ENCODE data around the gene ZKSCAN5. TPM values are rescaled to one million over a fixed set of nuclear protein-coding genes. Genes with fewer than 3 reads are reported as not detected.
A peak's percentile ranks its signal among the peaks of the same experiment; 100 is the strongest.

The ZKSCAN5 gene
- 10 to 100 TPM in 2 of 4 donors, 1 to 10 TPM in 2; 9.6 to 11.2 (median 10.5) TPM for total RNA-seq

DNA sequence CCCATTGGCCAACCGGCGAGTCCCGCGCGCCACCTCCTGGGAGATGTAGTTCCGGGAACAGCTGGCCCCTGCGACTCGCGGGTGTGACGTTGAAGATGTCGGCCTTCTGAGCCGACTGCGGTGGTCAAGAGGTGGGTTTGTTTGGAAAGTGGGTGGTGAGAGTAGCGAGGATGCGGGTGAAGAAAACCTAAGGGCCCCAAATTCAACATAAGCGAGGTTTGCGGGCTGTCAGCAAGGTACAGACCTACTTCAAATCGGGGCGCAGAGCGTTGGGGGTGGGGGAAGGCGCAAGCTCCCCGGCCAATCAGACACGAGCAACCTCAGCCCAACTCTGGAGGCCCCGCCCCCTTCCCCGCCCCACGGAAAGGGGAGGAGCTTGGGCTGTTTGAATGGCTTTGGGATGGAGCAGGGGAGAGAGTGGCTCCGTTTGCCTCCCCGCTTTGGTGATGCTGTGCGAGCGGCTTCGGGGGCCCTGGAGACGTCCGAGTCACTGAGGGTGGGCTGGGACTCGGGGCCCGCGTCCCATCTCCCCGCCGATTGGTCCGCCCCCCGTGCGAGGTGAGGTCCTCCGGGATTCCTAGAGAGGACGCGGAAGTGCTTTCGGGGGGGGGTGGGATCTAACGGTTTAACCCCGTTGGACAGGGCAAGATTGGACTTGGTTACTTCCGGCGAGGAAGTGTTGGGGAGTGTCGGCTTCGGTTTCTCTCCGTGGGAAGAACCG, at the start of gene ZKSCAN5:
Gene ZKSCAN5, plus strand, starts transcription at position 60 of the 721 bp plus-strand sequence. CDS start 1,383 bp downstream, outside the sequence.
- Histone ChIP-seq H3K27ac (replicated peaks in 1 of 4) (peak within 1 kb of the TSS; percentile 90 to 96 (median 94)), H3K9me3 (no peaks in the 10 kb centered on the region), H3K36me3 (peaks cover 0 to 7% (median 4%) of the 10 kb centered on the region in 4 donors), H3K4me1 (peaks cover 33 to 55% (median 46%) of the 10 kb centered on the region in 4 donors), H3K27me3 (no peaks in the 10 kb centered on the region), H3K4me3 (peak within 1 kb of the TSS; percentile 80 to 92 (median 86))
- peak; percentile 100 for DNase-seq (ENCODE audit: extremely low spot score)
- peak; percentile 69 to 92 for TF ChIP-seq POLR2AphosphoS5 (IDR thresholded peaks at IDR 0.05)
- no peak for TF ChIP-seq EP300 (IDR thresholded peaks at IDR 0.05)
- TF ChIP-seq CTCF (IDR thresholded peaks at IDR 0.05) = no peak
- peak; percentile 77 for TF ChIP-seq POLR2A (IDR thresholded peaks at IDR 0.05; ENCODE audit: low read depth)
- intact Hi-C loops (cut with DNase I) = loop anchor here (5.0 kb wide), 1 partner anchor 48 kb away; the partner anchor contains the start of gene FAM200A
- under 1% methylated on average over 34 of the region's 53 CpGs for WGBS

- WGBS = 79% methylated on average over 9 of the region's 9 CpGs
- H3K4me1 ChIP-seq = peaks cover 13 to 23% (median 19%) of the 10 kb centered on the region in 4 donors
- no peaks in the 10 kb centered on the region for H3K27me3 ChIP-seq
- intact Hi-C loops (cut with DNase I) = no loop called here
- no peaks in the 10 kb centered on the region for H3K9me3 ChIP-seq
- no peak overlapping the region for H3K4me3 ChIP-seq
- TF ChIP-seq EP300 (IDR thresholded peaks at IDR 0.05) (no peak), POLR2A (IDR thresholded peaks at IDR 0.05; ENCODE audit: low read depth) (no peak), CTCF (IDR thresholded peaks at IDR 0.05) (no peak), POLR2AphosphoS5 (IDR thresholded peaks at IDR 0.05) (no peak)
- peaks cover 56 to 98% (median 97%) of the 10 kb centered on the region in 4 donors for H3K36me3 ChIP-seq
- H3K27ac ChIP-seq (replicated peaks in 1 of 4) = no peak overlapping the region
- DNase-seq (ENCODE audit: extremely low spot score) = no peak
Observed at GRCh38 chr7:99455874-99456273, 48.6 kb upstream of the ZKSCAN5 start.

DNA sequence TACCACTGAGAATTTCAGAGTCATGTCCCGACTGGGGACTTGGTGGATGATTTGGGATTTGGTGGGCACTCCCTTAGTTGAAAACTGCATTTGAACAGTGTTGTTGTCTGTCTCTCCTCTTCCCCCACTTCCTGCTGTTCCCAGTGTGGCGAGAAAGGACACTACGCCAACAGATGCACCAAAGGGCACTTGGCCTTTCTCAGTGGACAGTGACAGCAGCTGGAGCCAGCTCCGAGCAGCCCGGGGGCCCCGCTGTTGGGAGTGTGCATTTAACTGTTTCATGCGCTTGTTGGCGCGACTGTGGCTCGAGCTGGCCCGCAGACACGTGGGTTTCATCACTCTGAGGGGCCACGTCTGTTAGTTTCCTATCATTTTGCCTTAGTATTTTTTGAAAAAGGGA, 48.2 kb upstream of the ZKSCAN5 start:
- Histone ChIP-seq H3K27me3 (no peaks in the 10 kb centered on the region), H3K4me3 (no peak overlapping the region), H3K9me3 (no peaks in the 10 kb centered on the region), H3K27ac (replicated peaks in 1 of 4) (no peak overlapping the region), H3K36me3 (peaks cover 53 to 97% (median 93%) of the 10 kb centered on the region in 4 donors), H3K4me1 (peaks cover 17 to 27% (median 23%) of the 10 kb centered on the region in 4 donors)
- TF ChIP-seq POLR2AphosphoS5 (IDR thresholded peaks at IDR 0.05) (no peak), CTCF (IDR thresholded peaks at IDR 0.05) (no peak), POLR2A (IDR thresholded peaks at IDR 0.05; ENCODE audit: low read depth) (no peak), EP300 (IDR thresholded peaks at IDR 0.05) (no peak)
- intact Hi-C loops (cut with DNase I) = no loop called here
- DNase-seq (ENCODE audit: extremely low spot score) = no peak
- 61% methylated on average over 13 of the region's 13 CpGs for WGBS

GRCh38 chr7:99457050-99457649, 47.3 kb upstream of the ZKSCAN5 start:
- intact Hi-C loops (cut with DNase I) = no loop called here
- Histone ChIP-seq H3K4me3 (no peak overlapping the region), H3K36me3 (peaks cover 50 to 92% (median 84%) of the 10 kb centered on the region in 4 donors), H3K27me3 (no peaks in the 10 kb centered on the region), H3K9me3 (no peaks in the 10 kb centered on the region), H3K4me1 (peaks cover 21 to 32% (median 26%) of the 10 kb centered on the region in 4 donors), H3K27ac (replicated peaks in 1 of 4) (no peak overlapping the region)
- no peak for DNase-seq (ENCODE audit: extremely low spot score)
- 75% methylated on average over 6 of the region's 6 CpGs for WGBS
- TF ChIP-seq CTCF (IDR thresholded peaks at IDR 0.05) = no peak
- TF ChIP-seq EP300 (IDR thresholded peaks at IDR 0.05) = no peak
- TF ChIP-seq POLR2AphosphoS5 (IDR thresholded peaks at IDR 0.05) = no peak
- no peak for TF ChIP-seq POLR2A (IDR thresholded peaks at IDR 0.05; ENCODE audit: low read depth)

All from esophagus muscularis mucosa (tissue), 4 donors.